ENCODE results near the gene TOP3B. TPM values are rescaled to one million over a fixed set of nuclear protein-coding genes. Genes with fewer than 3 reads are reported as not detected.

The TOP3B gene
- total and polyA plus RNA-seq, 2 donors (not counting 1 experiment from before 2014, with no cell fraction given) = 7.4 to 16.5 TPM

- peaks cover 48% of the 10 kb centered on the region for H3K36me3 ChIP-seq (ENCODE audit: control insufficient read depth, insufficient read depth, low read length)
- no peak overlapping the region for H3K27ac ChIP-seq (ENCODE audit: insufficient read depth, low read length)
These were observed 16.8 kb downstream of the TOP3B start for GRCh38 chr22:21965762-21966288.

GRCh38 chr22:21964918-21965484 is 17.6 kb downstream of the TOP3B start:
- Histone ChIP-seq H3K4me3 (replicated peaks in 1 of 4; ENCODE audit: control extremely low read depth in 1 of 4, insufficient read depth in 1 of 4, low read depth in 3 of 4, low read length in 4 of 4) (no peak overlapping the region), H3K36me3 (ENCODE audit: control insufficient read depth, insufficient read depth, low read length) (peaks cover 45% of the 10 kb centered on the region), H3K9me3 (ENCODE audit: control insufficient read depth, insufficient read depth, low read depth, low read length) (no peaks in the 10 kb centered on the region), H3K27me3 (ENCODE audit: control insufficient read depth, insufficient read depth, low read length) (no peaks in the 10 kb centered on the region), H3K9ac (ENCODE audit: insufficient read depth, low read length) (no peak overlapping the region), H3K79me2 (ENCODE audit: control insufficient read depth, insufficient read depth, low read length) (no peaks in the 10 kb centered on the region), H3K4me1 (ENCODE audit: control insufficient read depth, extremely low read depth, insufficient read depth, low read length) (no peaks in the 10 kb centered on the region), H4K20me1 (ENCODE audit: control insufficient read depth, extremely low read depth, insufficient read depth, low read length) (no peaks in the 10 kb centered on the region), H3K4me2 (ENCODE audit: extremely low read depth, insufficient read depth, low read length) (no peak overlapping the region), H3K27ac (ENCODE audit: insufficient read depth, low read length) (no peak overlapping the region), H2AFZ (ENCODE audit: low read length) (no peak overlapping the region)
- DNase-seq (ENCODE audit: low read depth in 2 of 2) = no peak
- TF ChIP-seq CTCF (conservative IDR thresholded peaks at IDR 0.05 in 1 of 2, IDR thresholded peaks at IDR 0.05 in 1 of 2; ENCODE audit: low read depth in 1 of 2, low read length in 2 of 2) (no peak), EZH2 (IDR thresholded peaks at IDR 0.05; ENCODE audit: low read length, missing control alignments) (no peak)

More at GRCh38 chr22:21965762-21966288, 16.8 kb downstream of the TOP3B start:
- TF ChIP-seq CTCF (conservative IDR thresholded peaks at IDR 0.05 in 1 of 2, IDR thresholded peaks at IDR 0.05 in 1 of 2; ENCODE audit: low read depth in 1 of 2, low read length in 2 of 2) = no peak
- no peak for TF ChIP-seq EZH2 (IDR thresholded peaks at IDR 0.05; ENCODE audit: low read length, missing control alignments)
- Histone ChIP-seq H3K4me2 (ENCODE audit: extremely low read depth, insufficient read depth, low read length) (no peak overlapping the region), H3K9me3 (ENCODE audit: control insufficient read depth, insufficient read depth, low read depth, low read length) (no peaks in the 10 kb centered on the region), H2AFZ (ENCODE audit: low read length) (no peak overlapping the region), H3K27me3 (ENCODE audit: control insufficient read depth, insufficient read depth, low read length) (no peaks in the 10 kb centered on the region), H3K4me3 (replicated peaks in 1 of 4; ENCODE audit: control extremely low read depth in 1 of 4, insufficient read depth in 1 of 4, low read depth in 3 of 4, low read length in 4 of 4) (no peak overlapping the region), H4K20me1 (ENCODE audit: control insufficient read depth, extremely low read depth, insufficient read depth, low read length) (no peaks in the 10 kb centered on the region), H3K79me2 (ENCODE audit: control insufficient read depth, insufficient read depth, low read length) (no peaks in the 10 kb centered on the region), H3K9ac (ENCODE audit: insufficient read depth, low read length) (no peak overlapping the region), H3K4me1 (ENCODE audit: control insufficient read depth, extremely low read depth, insufficient read depth, low read length) (no peaks in the 10 kb centered on the region)
- DNase-seq (ENCODE audit: low read depth in 2 of 2) = no peak

GRCh38 chr22:21964234-21964633 is 18.4 kb downstream of the TOP3B start:
- H4K20me1 ChIP-seq (ENCODE audit: control insufficient read depth, extremely low read depth, insufficient read depth, low read length) = no peaks in the 10 kb centered on the region
- H3K4me2 ChIP-seq (ENCODE audit: extremely low read depth, insufficient read depth, low read length) = no peak overlapping the region
- no peak overlapping the region for H2AFZ ChIP-seq (ENCODE audit: low read length)
- no peak overlapping the region for H3K27ac ChIP-seq (ENCODE audit: insufficient read depth, low read length)
- no peaks in the 10 kb centered on the region for H3K27me3 ChIP-seq (ENCODE audit: control insufficient read depth, insufficient read depth, low read length)
- no peak overlapping the region for H3K4me3 ChIP-seq (replicated peaks in 1 of 4; ENCODE audit: control extremely low read depth in 1 of 4, insufficient read depth in 1 of 4, low read depth in 3 of 4, low read length in 4 of 4)
- H3K4me1 ChIP-seq (ENCODE audit: control insufficient read depth, extremely low read depth, insufficient read depth, low read length) = no peaks in the 10 kb centered on the region
- TF ChIP-seq EZH2 (IDR thresholded peaks at IDR 0.05; ENCODE audit: low read length, missing control alignments) (no peak), CTCF (conservative IDR thresholded peaks at IDR 0.05 in 1 of 2, IDR thresholded peaks at IDR 0.05 in 1 of 2; ENCODE audit: low read depth in 1 of 2, low read length in 2 of 2) (no peak)
- H3K9ac ChIP-seq (ENCODE audit: insufficient read depth, low read length) = no peak overlapping the region
- H3K79me2 ChIP-seq (ENCODE audit: control insufficient read depth, insufficient read depth, low read length) = no peaks in the 10 kb centered on the region
- H3K9me3 ChIP-seq (ENCODE audit: control insufficient read depth, insufficient read depth, low read depth, low read length) = no peaks in the 10 kb centered on the region
- DNase-seq (ENCODE audit: low read depth in 2 of 2) = no peak
- peaks cover 45% of the 10 kb centered on the region for H3K36me3 ChIP-seq (ENCODE audit: control insufficient read depth, insufficient read depth, low read length)

All from fibroblast of lung (primary cell).